ENCODE results near the gene CIAO1.
A peak's percentile ranks its signal among the peaks of the same experiment; 100 is the strongest.

Gene CIAO1

GRCh38 chr2:96240341-96241038 lies 25.5 kb upstream of the CIAO1 start:
- H3K9ac ChIP-seq (ENCODE audit: low read depth, low read length): no peak overlapping the region
- no peaks in the 10 kb centered on the region for H3K36me3 ChIP-seq (ENCODE audit: control insufficient read depth, insufficient read depth, low read length)
- no peaks in the 10 kb centered on the region for H3K9me3 ChIP-seq (ENCODE audit: control insufficient read depth, insufficient read depth, low read length)
- no peak overlapping the region for H3K4me3 ChIP-seq (ENCODE audit: low read depth, low read length)
- H3K4me1 ChIP-seq (ENCODE audit: control insufficient read depth, insufficient read depth, low read length): peaks cover 2% of the 10 kb centered on the region
- no peaks in the 10 kb centered on the region for H3K27me3 ChIP-seq (ENCODE audit: control insufficient read depth, insufficient read depth, low read length)

- Histone ChIP-seq H3K9ac (ENCODE audit: low read depth, low read length) (peak overlapping the region; percentile 37), H3K36me3 (ENCODE audit: control insufficient read depth, insufficient read depth, low read length) (no peaks in the 10 kb centered on the region), H3K27me3 (ENCODE audit: control insufficient read depth, insufficient read depth, low read length) (no peaks in the 10 kb centered on the region), H3K9me3 (ENCODE audit: control insufficient read depth, insufficient read depth, low read length) (no peaks in the 10 kb centered on the region), H3K4me3 (ENCODE audit: low read depth, low read length) (no peak overlapping the region), H3K4me1 (ENCODE audit: control insufficient read depth, insufficient read depth, low read length) (peaks cover 2% of the 10 kb centered on the region)
Measured at GRCh38 chr2:96241227-96241626, 24.8 kb upstream of the CIAO1 start.

DNA sequence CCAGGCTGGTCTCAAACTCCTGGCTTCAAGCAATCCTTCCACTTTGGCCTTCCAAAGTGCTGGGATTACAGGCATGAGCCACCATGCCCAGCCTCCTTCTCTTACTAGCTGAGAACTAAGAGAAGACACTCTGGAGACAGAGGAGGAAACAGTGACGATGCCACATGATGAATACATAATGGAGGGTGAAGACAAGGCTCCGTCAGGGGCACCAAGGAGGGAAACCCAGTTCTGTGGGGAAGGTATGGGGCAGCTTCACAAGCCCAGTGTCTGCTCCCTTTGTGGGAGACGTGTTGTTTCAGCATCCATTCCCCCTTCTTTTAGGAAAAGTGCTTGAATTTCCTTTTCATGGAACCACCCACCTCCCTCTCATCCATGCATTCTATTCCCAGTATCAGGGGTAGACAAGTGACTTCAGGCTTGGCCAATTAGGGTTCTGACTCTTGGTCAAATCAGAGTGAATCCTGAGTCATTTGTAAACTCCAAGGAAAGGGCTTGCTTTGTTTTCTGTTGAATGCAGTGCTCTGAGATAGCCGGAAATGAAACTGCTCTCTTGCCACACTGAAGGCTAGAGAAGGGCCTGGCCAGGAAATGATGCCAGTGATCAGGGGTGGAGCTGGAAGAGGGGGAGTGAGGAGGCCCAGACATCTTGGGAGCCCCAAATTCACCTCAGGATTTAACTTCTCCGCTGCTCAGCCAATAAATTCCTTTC lies 24.0 kb upstream of the CIAO1 start:
- no peaks in the 10 kb centered on the region for H3K36me3 ChIP-seq (ENCODE audit: control insufficient read depth, insufficient read depth, low read length)
- H3K4me1 ChIP-seq (ENCODE audit: control insufficient read depth, insufficient read depth, low read length): peaks cover 2% of the 10 kb centered on the region
- no peaks in the 10 kb centered on the region for H3K9me3 ChIP-seq (ENCODE audit: control insufficient read depth, insufficient read depth, low read length)
- H3K4me3 ChIP-seq (ENCODE audit: low read depth, low read length): no peak overlapping the region
- no peaks in the 10 kb centered on the region for H3K27me3 ChIP-seq (ENCODE audit: control insufficient read depth, insufficient read depth, low read length)
- no peak overlapping the region for H3K9ac ChIP-seq (ENCODE audit: low read depth, low read length)

DNA sequence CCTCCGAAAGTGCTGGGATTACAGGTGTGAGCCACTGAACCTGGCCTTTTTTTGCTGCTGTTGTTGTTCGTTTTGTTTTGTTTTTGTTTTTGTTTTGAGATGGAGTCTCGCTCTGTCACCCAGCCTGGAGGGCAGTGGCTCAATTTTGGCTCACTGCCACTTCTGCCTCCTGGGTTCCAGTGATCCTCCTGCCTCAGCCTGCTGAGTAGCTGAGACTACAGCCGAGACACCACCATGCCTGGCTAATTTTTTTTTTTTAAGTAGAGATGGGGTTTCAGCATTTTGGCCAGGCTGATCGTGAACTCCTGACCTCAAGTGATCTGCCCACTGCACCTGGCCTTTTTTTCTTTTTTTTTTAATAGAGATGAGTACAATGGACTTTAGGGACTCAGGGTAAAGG lies 22.2 kb upstream of the CIAO1 start:
- Histone ChIP-seq H3K9me3 (ENCODE audit: control insufficient read depth, insufficient read depth, low read length) (no peaks in the 10 kb centered on the region), H3K9ac (ENCODE audit: low read depth, low read length) (no peak overlapping the region), H3K36me3 (ENCODE audit: control insufficient read depth, insufficient read depth, low read length) (no peaks in the 10 kb centered on the region), H3K27me3 (ENCODE audit: control insufficient read depth, insufficient read depth, low read length) (no peaks in the 10 kb centered on the region), H3K4me3 (ENCODE audit: low read depth, low read length) (no peak overlapping the region), H3K4me1 (ENCODE audit: control insufficient read depth, insufficient read depth, low read length) (peaks cover 2% of the 10 kb centered on the region)

- Histone ChIP-seq H3K9me3 (ENCODE audit: control insufficient read depth, insufficient read depth, low read length) (no peaks in the 10 kb centered on the region), H3K27me3 (ENCODE audit: control insufficient read depth, insufficient read depth, low read length) (no peaks in the 10 kb centered on the region), H3K36me3 (ENCODE audit: control insufficient read depth, insufficient read depth, low read length) (no peaks in the 10 kb centered on the region), H3K4me1 (ENCODE audit: control insufficient read depth, insufficient read depth, low read length) (no peaks in the 10 kb centered on the region), H3K9ac (ENCODE audit: low read depth, low read length) (no peak overlapping the region), H3K4me3 (ENCODE audit: low read depth, low read length) (no peak overlapping the region)
Measured at GRCh38 chr2:96245609-96246390, 20.2 kb upstream of the CIAO1 start.

GRCh38 chr2:96247009-96247408 lies 19.0 kb upstream of the CIAO1 start:
- Histone ChIP-seq H3K4me3 (ENCODE audit: low read depth, low read length) (no peak overlapping the region), H3K4me1 (ENCODE audit: control insufficient read depth, insufficient read depth, low read length) (no peaks in the 10 kb centered on the region), H3K27me3 (ENCODE audit: control insufficient read depth, insufficient read depth, low read length) (no peaks in the 10 kb centered on the region), H3K36me3 (ENCODE audit: control insufficient read depth, insufficient read depth, low read length) (no peaks in the 10 kb centered on the region), H3K9me3 (ENCODE audit: control insufficient read depth, insufficient read depth, low read length) (no peaks in the 10 kb centered on the region), H3K9ac (ENCODE audit: low read depth, low read length) (no peak overlapping the region)

DNA sequence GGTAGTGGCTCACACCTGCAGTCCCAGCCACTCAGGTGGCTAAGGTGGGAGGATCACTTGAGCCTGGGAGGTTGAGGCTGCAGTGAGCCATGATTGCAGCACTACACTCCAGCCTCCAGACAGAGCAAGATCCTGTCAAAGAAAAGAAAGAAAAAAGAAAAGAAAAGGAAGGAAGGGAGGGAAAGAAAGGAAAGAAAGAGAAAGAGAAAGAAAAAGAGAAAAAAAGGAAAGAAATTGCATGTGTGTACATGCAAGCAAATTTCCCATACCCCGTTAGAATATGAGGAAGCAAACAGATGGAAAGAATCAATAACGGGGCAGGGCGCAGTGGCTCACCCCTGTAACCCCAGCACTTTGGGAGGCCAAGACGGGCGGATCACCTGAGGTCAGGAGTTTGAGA lies 18.1 kb upstream of the CIAO1 start:
- no peaks in the 10 kb centered on the region for H3K4me1 ChIP-seq (ENCODE audit: control insufficient read depth, insufficient read depth, low read length)
- H3K27me3 ChIP-seq (ENCODE audit: control insufficient read depth, insufficient read depth, low read length): no peaks in the 10 kb centered on the region
- H3K4me3 ChIP-seq (ENCODE audit: low read depth, low read length): no peak overlapping the region
- H3K9me3 ChIP-seq (ENCODE audit: control insufficient read depth, insufficient read depth, low read length): no peaks in the 10 kb centered on the region
- peaks cover 7% of the 10 kb centered on the region for H3K36me3 ChIP-seq (ENCODE audit: control insufficient read depth, insufficient read depth, low read length)
- no peak overlapping the region for H3K9ac ChIP-seq (ENCODE audit: low read depth, low read length)

GRCh38 chr2:96248624-96249023 lies 17.4 kb upstream of the CIAO1 start:
- H3K4me3 ChIP-seq (ENCODE audit: low read depth, low read length): no peak overlapping the region
- no peaks in the 10 kb centered on the region for H3K9me3 ChIP-seq (ENCODE audit: control insufficient read depth, insufficient read depth, low read length)
- H3K36me3 ChIP-seq (ENCODE audit: control insufficient read depth, insufficient read depth, low read length): peaks cover 13% of the 10 kb centered on the region
- H3K4me1 ChIP-seq (ENCODE audit: control insufficient read depth, insufficient read depth, low read length): no peaks in the 10 kb centered on the region
- no peaks in the 10 kb centered on the region for H3K27me3 ChIP-seq (ENCODE audit: control insufficient read depth, insufficient read depth, low read length)
- H3K9ac ChIP-seq (ENCODE audit: low read depth, low read length): no peak overlapping the region

- no peaks in the 10 kb centered on the region for H3K9me3 ChIP-seq (ENCODE audit: control insufficient read depth, insufficient read depth, low read length)
Measured at GRCh38 chr2:96249654-96250053, 16.4 kb upstream of the CIAO1 start.

GRCh38 chr2:96250188-96250587 lies 15.8 kb upstream of the CIAO1 start:
- Histone ChIP-seq H3K36me3 (ENCODE audit: control insufficient read depth, insufficient read depth, low read length) (peaks cover 26% of the 10 kb centered on the region), H3K9me3 (ENCODE audit: control insufficient read depth, insufficient read depth, low read length) (no peaks in the 10 kb centered on the region), H3K4me3 (ENCODE audit: low read depth, low read length) (no peak overlapping the region), H3K27me3 (ENCODE audit: control insufficient read depth, insufficient read depth, low read length) (no peaks in the 10 kb centered on the region), H3K4me1 (ENCODE audit: control insufficient read depth, insufficient read depth, low read length) (no peaks in the 10 kb centered on the region), H3K9ac (ENCODE audit: low read depth, low read length) (no peak overlapping the region)

More at GRCh38 chr2:96249654-96250053, 16.4 kb upstream of the CIAO1 start:
- H3K4me1 ChIP-seq (ENCODE audit: control insufficient read depth, insufficient read depth, low read length): no peaks in the 10 kb centered on the region
- peaks cover 23% of the 10 kb centered on the region for H3K36me3 ChIP-seq (ENCODE audit: control insufficient read depth, insufficient read depth, low read length)
- H3K4me3 ChIP-seq (ENCODE audit: low read depth, low read length): no peak overlapping the region
- H3K27me3 ChIP-seq (ENCODE audit: control insufficient read depth, insufficient read depth, low read length): no peaks in the 10 kb centered on the region
- H3K9ac ChIP-seq (ENCODE audit: low read depth, low read length): no peak overlapping the region

- no peak overlapping the region for H3K4me3 ChIP-seq (ENCODE audit: low read depth, low read length)
- H3K9me3 ChIP-seq (ENCODE audit: control insufficient read depth, insufficient read depth, low read length): no peaks in the 10 kb centered on the region
- H3K4me1 ChIP-seq (ENCODE audit: control insufficient read depth, insufficient read depth, low read length): no peaks in the 10 kb centered on the region
- peaks cover 26% of the 10 kb centered on the region for H3K36me3 ChIP-seq (ENCODE audit: control insufficient read depth, insufficient read depth, low read length)
- no peaks in the 10 kb centered on the region for H3K27me3 ChIP-seq (ENCODE audit: control insufficient read depth, insufficient read depth, low read length)
- no peak overlapping the region for H3K9ac ChIP-seq (ENCODE audit: low read depth, low read length)
Measured at GRCh38 chr2:96251721-96252292, 14.2 kb upstream of the CIAO1 start.
